OCI-LY7 (cell line): ENCODE results near the gene ARG2. TPM values are rescaled to one million over a fixed set of nuclear protein-coding genes. Genes with fewer than 3 reads are reported as not detected.
A peak's percentile ranks its signal among the peaks of the same experiment; 100 is the strongest.

Source experiments
- Bru-seq: library from RNA; stranded (reverse); fragments of 400-500 nt; gene quantifications from one replicate; lab custom pipeline; 2021; lab: Mats Ljungman, UMichigan
- BruChase-seq, 2 experiments: library from RNA; stranded (reverse); fragments of 400-500 nt; gene quantifications; one replicate each; lab custom pipeline; 2021; lab: Mats Ljungman, UMichigan
- BruUV-seq: library from RNA; stranded (reverse); fragments of 400-500 nt; replicated peaks from 2 replicates; lab custom pipeline; 2021; lab: Mats Ljungman, UMichigan
- CTCF ChIA-PET: fragments of 300-600 bp; sonication (Branson Sonifier 250); formaldehyde crosslinking; loops from one replicate; lab custom pipeline; 2022; ENCODE audit warnings: antibody characterized with exemption; ENCODE audit not compliant: unreplicated experiment; lab: Charles Lee
- POLR2A ChIA-PET: fragments of 300-600 bp; sonication (Branson Sonifier 250); formaldehyde crosslinking; loops from one replicate; lab custom pipeline; 2022; ENCODE audit warnings: antibody characterized with exemption; lab: Charles Lee
- DNase-seq: peaks from one replicate; pipeline ENCODE4 v3.0.0-alpha.2; 2015; ENCODE audit warnings: low spot score
- H2AFZ ChIP-seq: fragments of 200-600 bp; sonication (generic), shearing (Covaris generic); 2 replicates; pipeline ENCODE4 v1.6.1; 2014; ENCODE audit warnings: mild to moderate bottlenecking, antibody characterized with exemption, low read length, moderate library complexity
- H3K27ac ChIP-seq: fragments of 200-600 bp; sonication (generic); 2 replicates; pipeline ENCODE4 v1.5.1; 2014; ENCODE audit warnings: mixed run types, low read depth, mild to moderate bottlenecking, moderate library complexity, low read length, inconsistent platforms; ENCODE audit not compliant: poor library complexity, severe bottlenecking
- H3K36me3 ChIP-seq: fragments of 200-600 bp; sonication (generic); 2 replicates; pipeline ENCODE4 v1.6.1; 2014; ENCODE audit warnings: mild to moderate bottlenecking, antibody characterized with exemption, low read length, moderate library complexity, mixed read lengths; ENCODE audit not compliant: insufficient read depth
- H3K4me1 ChIP-seq: fragments of 200-600 bp; sonication (generic); 2 replicates; pipeline ENCODE4 v1.5.1; 2014; ENCODE audit warnings: mild to moderate bottlenecking, low read length; ENCODE audit not compliant: insufficient read depth, poor library complexity, severe bottlenecking
- H3K4me2 ChIP-seq: fragments of 200-600 bp; sonication (generic); 2 replicates; pipeline ENCODE4 v1.6.1; 2014; ENCODE audit warnings: mild to moderate bottlenecking, low read length
- H3K4me3 ChIP-seq: fragments of 200-600 bp; sonication (generic); 2 replicates; pipeline ENCODE4 v1.5.1; 2014; ENCODE audit warnings: mild to moderate bottlenecking, low read depth, low read length; ENCODE audit not compliant: poor library complexity, severe bottlenecking
- H3K79me2 ChIP-seq: fragments of 200-600 bp; sonication (generic); 2 replicates; pipeline ENCODE4 v1.6.1; 2016; ENCODE audit warnings: low read depth, mild to moderate bottlenecking, low read length, moderate library complexity, mixed read lengths; ENCODE audit not compliant: insufficient read depth
- H3K9me2 ChIP-seq: fragments of 200-600 bp; sonication (generic); 2 replicates; pipeline ENCODE4 v1.6.1; 2016; ENCODE audit warnings: mild to moderate bottlenecking, low read length, mixed read lengths; ENCODE audit not compliant: insufficient read depth
- H3K9me3 ChIP-seq: fragments of 200-600 bp; sonication (generic); 2 replicates; pipeline ENCODE4 v1.6.1; 2014; ENCODE audit warnings: mild to moderate bottlenecking, mixed run types, low read length, mixed read lengths
- H4K20me1 ChIP-seq: fragments of 200-600 bp; sonication (generic); 2 replicates; pipeline ENCODE4 v1.6.1; 2014; ENCODE audit warnings: mild to moderate bottlenecking, antibody characterized with exemption, low read length, moderate library complexity, mixed read lengths; ENCODE audit not compliant: insufficient read depth
- EZH2phosphoT487 ChIP-seq: fragments of 200-600 bp; sonication (generic); IDR thresholded peaks from 2 replicates; pipeline ENCODE4 v1.6.1; 2018; ENCODE audit warnings: low read depth, borderline replicate concordance, mild to moderate bottlenecking, mixed run types, antibody characterized with exemption, low read length, moderate library complexity, mixed read lengths
- intact Hi-C: fragments of 100-400 bp; cut with micrococcal nuclease; formaldehyde crosslinking; loops from one replicate; pipeline ENCODE4 v1.10.0; 2022; ENCODE audit not compliant: unreplicated experiment
- long read RNA-seq: library from polyadenylated mRNA; stranded (forward); transcript quantifications from one replicate; pipeline ENCODE4 v2.0.0, GENCODE V29; 2022
- total RNA-seq, 2 experiments: library from RNA; depleted of rRNA in 1 of 2; stranded (reverse); fragments of >200 nt in 1 of 2; shearing (Covaris generic) in 1 of 2; gene quantifications; 2 replicates each; pipeline ENCODE4 v1.2.3, GENCODE V29; 2014 to 2022
- TF ChIP-seq, protein P1 (sequence below): fragments of 200-600 bp; sonication (generic); conservative IDR thresholded peaks from 2 replicates; pipeline ENCODE4 v1.5.1; 2014; ENCODE audit warnings: mild to moderate bottlenecking, antibody characterized with exemption, low read length, moderate library complexity, mixed read lengths

Gene ARG2
- total RNA-seq (2014; rRNA removed; shearing (Covaris generic)): 2.9 and 4.2 TPM in 2 replicates
- 2.0 and 3.4 TPM in 2 replicates for total RNA-seq (2022)
- percentile 23 among the genes with signal in this experiment for Bru-seq, nascent RNA
- percentile 25 among the genes with signal in this experiment for BruChase-seq, experiment 1, labeled RNA remaining after a 6-hour chase
- BruChase-seq, experiment 2, labeled RNA remaining after a 2-hour chase: percentile 22 among the genes with signal in this experiment
- long read RNA-seq, partial matches to known transcripts: 0 of 6 reads
- long read RNA-seq, other reads (novel, unspliced or antisense): 4 of 6 reads

DNA sequence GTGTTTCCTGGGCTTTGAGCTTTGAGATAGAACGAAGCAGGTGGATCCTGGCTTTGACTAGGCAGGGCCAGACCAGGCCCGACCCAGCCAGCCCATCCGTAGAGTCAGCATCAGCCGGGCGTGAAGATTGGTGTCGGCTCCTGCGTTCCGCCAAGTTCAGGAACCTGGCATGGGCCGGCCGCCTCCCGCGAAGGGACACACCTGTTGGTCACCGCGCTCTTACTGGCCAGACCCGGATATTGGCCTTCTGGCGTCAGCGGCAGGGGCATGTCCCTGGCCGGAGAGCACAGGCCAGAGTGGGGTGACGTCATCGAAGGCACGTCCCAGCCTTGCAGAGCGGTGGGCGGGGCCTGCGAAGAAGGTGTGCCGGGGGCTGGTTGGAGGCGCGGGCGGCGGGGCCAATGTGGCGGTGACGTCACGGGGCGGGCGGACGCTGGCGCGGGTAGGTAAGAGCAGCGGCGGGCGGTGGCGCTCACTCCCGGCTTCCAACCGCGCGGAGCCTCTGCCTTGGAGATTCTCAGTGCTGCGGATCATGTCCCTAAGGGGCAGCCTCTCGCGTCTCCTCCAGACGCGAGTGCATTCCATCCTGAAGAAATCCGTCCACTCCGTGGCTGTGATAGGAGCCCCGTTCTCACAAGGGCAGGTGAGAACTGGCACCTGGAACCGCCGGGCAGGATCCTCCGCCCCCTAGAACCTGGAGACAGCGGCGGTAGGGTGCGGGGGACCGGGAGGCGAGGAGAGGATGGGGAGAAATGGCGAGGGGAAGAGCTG lies at the start of gene ARG2:
Gene ARG2, plus strand, starts transcription at position 475 of the 771 bp plus-strand sequence. Its CDS starts 58 bp downstream, at position 533.
- TF ChIP-seq, protein P1, sequence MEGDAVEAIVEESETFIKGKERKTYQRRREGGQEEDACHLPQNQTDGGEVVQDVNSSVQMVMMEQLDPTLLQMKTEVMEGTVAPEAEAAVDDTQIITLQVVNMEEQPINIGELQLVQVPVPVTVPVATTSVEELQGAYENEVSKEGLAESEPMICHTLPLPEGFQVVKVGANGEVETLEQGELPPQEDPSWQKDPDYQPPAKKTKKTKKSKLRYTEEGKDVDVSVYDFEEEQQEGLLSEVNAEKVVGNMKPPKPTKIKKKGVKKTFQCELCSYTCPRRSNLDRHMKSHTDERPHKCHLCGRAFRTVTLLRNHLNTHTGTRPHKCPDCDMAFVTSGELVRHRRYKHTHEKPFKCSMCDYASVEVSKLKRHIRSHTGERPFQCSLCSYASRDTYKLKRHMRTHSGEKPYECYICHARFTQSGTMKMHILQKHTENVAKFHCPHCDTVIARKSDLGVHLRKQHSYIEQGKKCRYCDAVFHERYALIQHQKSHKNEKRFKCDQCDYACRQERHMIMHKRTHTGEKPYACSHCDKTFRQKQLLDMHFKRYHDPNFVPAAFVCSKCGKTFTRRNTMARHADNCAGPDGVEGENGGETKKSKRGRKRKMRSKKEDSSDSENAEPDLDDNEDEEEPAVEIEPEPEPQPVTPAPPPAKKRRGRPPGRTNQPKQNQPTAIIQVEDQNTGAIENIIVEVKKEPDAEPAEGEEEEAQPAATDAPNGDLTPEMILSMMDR: no peak; the same call in 1 of the 2 replicates
- TF ChIP-seq EZH2phosphoT487: no peak
- H3K4me3 ChIP-seq: peak within 1 kb of the TSS; percentile 70
- CTCF ChIA-PET: interaction anchor here (0.6 to 1.3 kb wide), 3 partner anchors 35 to 85 kb away, joined by 3 to 4 read pairs (median 3); no protein-coding TSS in a partner anchor
- no peaks in the 10 kb centered on the region for H3K36me3 ChIP-seq
- H3K27ac ChIP-seq: no peak within 1 kb of the TSS
- H3K9me3 ChIP-seq: no peaks in the 10 kb centered on the region
- no peaks in the 10 kb centered on the region for H3K79me2 ChIP-seq
- peaks cover 25% of the 10 kb centered on the region for H3K4me1 ChIP-seq
- intact Hi-C loops: loop anchor here (1.0 to 2.0 kb wide), 3 partner anchors 20 to 85 kb away; no protein-coding TSS in a partner anchor
- peak within 1 kb of the TSS; percentile 99 for H2AFZ ChIP-seq
- H3K4me2 ChIP-seq: peak within 1 kb of the TSS; percentile 92
- no peaks in the 10 kb centered on the region for H3K9me2 ChIP-seq
- BruUV-seq: no TSS peak
- no peaks in the 10 kb centered on the region for H4K20me1 ChIP-seq
- peak; percentile 85 for DNase-seq
- POLR2A ChIA-PET: interaction anchor here (0.6 to 1.2 kb wide), 8 partner anchors 17 to 260 kb away, joined by 3 to 5 read pairs (median 3); partner anchors contain the start of genes ATP6V1D, PIGH and RDH11

DNA sequence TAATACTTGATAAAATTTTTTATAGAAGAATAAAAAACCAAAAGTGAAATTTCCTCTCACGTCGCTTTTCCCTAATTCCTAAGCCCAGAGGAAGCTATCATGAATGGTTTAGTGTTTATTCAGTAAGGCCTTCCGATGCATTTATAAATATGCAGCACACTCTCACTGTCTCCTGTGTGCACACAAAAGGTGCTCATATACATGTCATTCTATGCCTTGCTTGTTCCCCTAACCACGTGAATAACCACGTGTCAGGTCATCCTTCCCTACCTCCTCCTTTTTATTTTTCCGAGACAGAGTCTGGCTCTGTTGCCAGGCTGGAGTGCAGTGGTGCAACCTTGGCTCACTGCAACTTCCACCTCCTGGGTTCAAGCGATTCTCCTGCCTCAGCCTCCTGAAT lies 49.3 kb upstream of the ARG2 start:
- no peaks in the 10 kb centered on the region for H3K9me3 ChIP-seq
- ChIA-PET POLR2A (interaction anchor here (0.9 kb wide), 1 partner anchor 149 kb away, joined by 3 read pairs; no protein-coding TSS in a partner anchor), CTCF (no interaction called here)
- TF ChIP-seq EZH2phosphoT487: no peak
- TF ChIP-seq, protein P1: no peak
- H3K79me2 ChIP-seq: no peaks in the 10 kb centered on the region
- H3K9me2 ChIP-seq: no peaks in the 10 kb centered on the region
- no peak overlapping the region for H2AFZ ChIP-seq
- intact Hi-C loops: loop anchor here (2.0 kb wide), 1 partner anchor 44 kb away; no protein-coding TSS in a partner anchor
- H3K4me3 ChIP-seq: no peak overlapping the region
- H3K4me2 ChIP-seq: no peak overlapping the region
- H3K27ac ChIP-seq: no peak overlapping the region
- H3K36me3 ChIP-seq: no peaks in the 10 kb centered on the region
- no peaks in the 10 kb centered on the region for H3K4me1 ChIP-seq
- H4K20me1 ChIP-seq: no peaks in the 10 kb centered on the region
- no TSS peak for BruUV-seq
- DNase-seq: no peak
